ENCODE measurements around the gene LRIT1. TPM values are rescaled to one million over a fixed set of nuclear protein-coding genes. Genes with fewer than 3 reads are reported as not detected.

LRIT1 gene
- total and polyA plus RNA-seq, 2 of the 8 experiments (the other 6 are each of a cell fraction or from before 2014, with no cell fraction given), result 0.03 TPM; not detected in 1

- Histone ChIP-seq H3K9me3 (ENCODE audit: insufficient read depth in 2 of 2, low read depth in 1 of 2, low read length in 1 of 2) (no peaks in the 10 kb centered on the region), H2BK5ac (ENCODE audit: low read depth, low read length) (no peak overlapping the region), H3K18ac (ENCODE audit: extremely low read depth, low read length) (no peak overlapping the region), H4K8ac (ENCODE audit: extremely low read depth, insufficient read depth, low read length) (no peak overlapping the region), H3K79me2 (ENCODE audit: control insufficient read depth in 1 of 2, insufficient read depth in 2 of 2, low read length in 2 of 2) (no peaks in the 10 kb centered on the region), H2BK15ac (ENCODE audit: low read length) (no peak overlapping the region), H3K79me1 (ENCODE audit: low read depth, low read length) (no peaks in the 10 kb centered on the region), H3K9ac (replicated peaks in 1 of 4; ENCODE audit: extremely low read depth in 1 of 4, low read depth in 3 of 4, low read length in 3 of 4) (no peak overlapping the region), H2BK20ac (ENCODE audit: low read length) (no peak overlapping the region), H2AFZ (ENCODE audit: low read length) (no peak overlapping the region), H2BK12ac (ENCODE audit: low read depth, low read length) (no peak overlapping the region), H4K5ac (ENCODE audit: insufficient read length, low read depth, low read length) (no peak overlapping the region), H3K23me2 (ENCODE audit: low read depth, low read length) (no peaks in the 10 kb centered on the region), H4K20me1 (replicated peaks in 1 of 2; ENCODE audit: control insufficient read depth in 1 of 2, insufficient read depth in 2 of 2, low read length in 2 of 2) (no peaks in the 10 kb centered on the region), H3K4ac (replicated peaks; ENCODE audit: insufficient read length, low read depth, low read length) (no peak overlapping the region), H3K56ac (replicated peaks; ENCODE audit: insufficient read length, low read depth, low read length) (no peak overlapping the region), H3K36me3 (ENCODE audit: control insufficient read depth in 2 of 4, insufficient read depth in 4 of 4, low read length in 3 of 4) (no peaks in the 10 kb centered on the region; a peak in 1 of 8 replicates), H3K4me1 (replicated peaks in 1 of 4; ENCODE audit: control insufficient read depth in 3 of 4, insufficient read depth in 4 of 4, low read length in 3 of 4) (no peaks in the 10 kb centered on the region), H3K14ac (ENCODE audit: insufficient read length) (no peak overlapping the region), H3K4me2 (ENCODE audit: insufficient read depth in 1 of 2, low read depth in 2 of 2, low read length in 2 of 2) (no peak overlapping the region), H3K27me3 (replicated peaks in 1 of 4; ENCODE audit: control insufficient read depth in 3 of 4, extremely low read depth in 1 of 4, insufficient read depth in 3 of 4, low read length in 3 of 4) (no peaks in the 10 kb centered on the region), H3K27ac (ENCODE audit: low read depth, low read length) (no peak overlapping the region), H3K23ac (ENCODE audit: insufficient read length) (no peak overlapping the region), H3K4me3 (ENCODE audit: extremely low read depth in 1 of 4, insufficient read depth in 2 of 4, low read depth in 3 of 4, low read length in 4 of 4) (no peak overlapping the region), H4K91ac (replicated peaks; ENCODE audit: insufficient read length, low read length) (no peak overlapping the region), H2AK5ac (ENCODE audit: low read depth, low read length) (no peak overlapping the region), H2BK120ac (replicated peaks; ENCODE audit: low read depth, low read length) (no peak overlapping the region)
- CTCF ChIA-PET (ENCODE audit: partially characterized antibody), result interaction anchor here (1.4 to 1.8 kb wide), 2 partner anchors 19 to 22 kb away, joined by 3 to 5 read pairs; no protein-coding TSS in a partner anchor
- POLR2A ChIA-PET (ENCODE audit: partially characterized antibody), result no interaction called here
- FAIRE-seq (no peak), DNase-seq (ENCODE audit: low read depth in 1 of 2, low spot score in 2 of 2) (no peak)
- TF ChIP-seq KDM1A (IDR thresholded peaks at IDR 0.05; ENCODE audit: borderline replicate concordance, low read length) (no peak), SRF (IDR thresholded peaks at IDR 0.05; ENCODE audit: low read depth, low read length) (no peak), ZNF274 (IDR thresholded peaks at IDR 0.05; ENCODE audit: borderline replicate concordance, extremely low read depth, low read length) (no peak), MAX (IDR thresholded peaks at IDR 0.05) (no peak), CTBP2 (IDR thresholded peaks at IDR 0.05; ENCODE audit: borderline replicate concordance, insufficient read depth, insufficient read length, low read length) (no peak), EGR1 (IDR thresholded peaks at IDR 0.05; ENCODE audit: borderline replicate concordance, low read depth, low read length) (no peak), SAP30 (IDR thresholded peaks at IDR 0.05; ENCODE audit: insufficient read depth, insufficient replicate concordance, low read length) (no peak), POU5F1 (IDR thresholded peaks at IDR 0.05; ENCODE audit: low read depth, low read length) (no peak), SP4 (IDR thresholded peaks at IDR 0.05; ENCODE audit: low read length) (no peak), SP2 (IDR thresholded peaks at IDR 0.05; ENCODE audit: low read length) (no peak), TCF12 (IDR thresholded peaks at IDR 0.05; ENCODE audit: low read depth, low read length) (no peak), E2F6 (IDR thresholded peaks at IDR 0.05) (no peak), RBBP5 (IDR thresholded peaks at IDR 0.05; ENCODE audit: borderline replicate concordance, low read depth, low read length) (no peak)
Observed at GRCh38 chr10:84286695-84287094, 45.3 kb upstream of the LRIT1 start.
